ENCODE data around the gene PLXNA1. TPM values are rescaled to one million over a fixed set of nuclear protein-coding genes. Genes with fewer than 3 reads are reported as not detected.

PLXNA1 gene
- total and polyA plus RNA-seq, 10 of the 15 experiments (the other 5 are each of a cell fraction or from before 2014, with no cell fraction given), result 0.03 to 16.4 (median 2.5) TPM

GRCh38 chr3:127016461-127016860, 33.5 kb downstream of the PLXNA1 start (continued):
- TF ChIP-seq ZBTB4 (CRISPR knock-in tag; IDR thresholded peaks at IDR 0.05) (no peak), CUX1 (IDR thresholded peaks at IDR 0.05; ENCODE audit: insufficient replicate concordance, low read depth, low read length) (no peak), ATF7 (IDR thresholded peaks at IDR 0.05; ENCODE audit: low read depth) (no peak), SIN3A (IDR thresholded peaks at IDR 0.05; ENCODE audit: low read depth, low read length) (no peak), PAX5 (IDR thresholded peaks at IDR 0.05; ENCODE audit: borderline replicate concordance, low read depth, low read length) (no peak), WRNIP1 (IDR thresholded peaks at IDR 0.05; ENCODE audit: borderline replicate concordance, low read depth, low read length) (no peak), YY1 (IDR thresholded peaks at IDR 0.05; ENCODE audit: low read depth, low read length) (no peak), BACH1 (IDR thresholded peaks at IDR 0.05; ENCODE audit: borderline replicate concordance) (no peak), ZBED1 (IDR thresholded peaks at IDR 0.05; ENCODE audit: borderline replicate concordance) (no peak), NFIC (IDR thresholded peaks at IDR 0.05; ENCODE audit: low read depth, low read length) (no peak), ZNF217 (IDR thresholded peaks at IDR 0.05) (no peak)
